ENCODE measurements around the gene PPP6C. TPM values are rescaled to one million over a fixed set of nuclear protein-coding genes. Genes with fewer than 3 reads are reported as not detected.
A peak's percentile ranks its signal among the peaks of the same experiment; 100 is the strongest.

Gene PPP6C
- total and polyA plus RNA-seq, 2 of the 13 experiments (the other 11 are each of a cell fraction or from before 2014, with no cell fraction given) = 18.5 to 20.9 TPM

DNA sequence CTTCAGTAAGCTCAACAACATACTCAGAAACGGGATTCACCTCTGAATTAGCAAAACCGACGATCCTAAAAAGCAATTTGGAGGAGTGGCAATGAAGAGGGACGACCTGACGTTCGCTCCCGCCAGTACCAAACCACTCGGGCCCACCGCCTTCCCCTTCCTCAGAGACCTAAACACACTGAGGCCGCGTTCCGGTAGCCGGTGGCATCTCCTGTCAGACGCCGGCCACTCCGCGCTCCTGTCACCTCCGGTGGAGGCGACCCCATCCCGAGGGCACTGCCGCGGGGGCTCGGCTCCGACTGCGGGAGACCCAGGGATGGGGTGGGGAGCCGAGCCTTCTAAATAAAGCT, 617 bp downstream of the PPP6C start (continued):
- TF ChIP-seq, protein P1, sequence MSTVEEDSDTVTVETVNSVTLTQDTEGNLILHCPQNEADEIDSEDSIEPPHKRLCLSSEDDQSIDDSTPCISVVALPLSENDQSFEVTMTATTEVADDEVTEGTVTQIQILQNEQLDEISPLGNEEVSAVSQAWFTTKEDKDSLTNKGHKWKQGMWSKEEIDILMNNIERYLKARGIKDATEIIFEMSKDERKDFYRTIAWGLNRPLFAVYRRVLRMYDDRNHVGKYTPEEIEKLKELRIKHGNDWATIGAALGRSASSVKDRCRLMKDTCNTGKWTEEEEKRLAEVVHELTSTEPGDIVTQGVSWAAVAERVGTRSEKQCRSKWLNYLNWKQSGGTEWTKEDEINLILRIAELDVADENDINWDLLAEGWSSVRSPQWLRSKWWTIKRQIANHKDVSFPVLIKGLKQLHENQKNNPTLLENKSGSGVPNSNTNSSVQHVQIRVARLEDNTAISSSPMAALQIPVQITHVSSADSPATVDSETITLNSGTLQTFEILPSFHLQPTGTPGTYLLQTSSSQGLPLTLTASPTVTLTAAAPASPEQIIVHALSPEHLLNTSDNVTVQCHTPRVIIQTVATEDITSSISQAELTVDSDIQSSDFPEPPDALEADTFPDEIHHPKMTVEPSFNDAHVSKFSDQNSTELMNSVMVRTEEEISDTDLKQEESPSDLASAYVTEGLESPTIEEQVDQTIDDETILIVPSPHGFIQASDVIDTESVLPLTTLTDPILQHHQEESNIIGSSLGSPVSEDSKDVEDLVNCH (CRISPR knock-in tag; IDR thresholded peaks at IDR 0.05) = no peak
- TF ChIP-seq PREB (CRISPR knock-in tag; IDR thresholded peaks at IDR 0.05) = no peak
- TF ChIP-seq ATF3 (CRISPR knock-in tag; IDR thresholded peaks at IDR 0.05) = no peak
- no peak for TF ChIP-seq ZBTB49 (CRISPR knock-in tag; IDR thresholded peaks at IDR 0.05; ENCODE audit: borderline replicate concordance)
- TF ChIP-seq GLI4 (CRISPR knock-in tag; IDR thresholded peaks at IDR 0.05; ENCODE audit: borderline replicate concordance) = no peak
- TF ChIP-seq ARHGAP35 (CRISPR knock-in tag; IDR thresholded peaks at IDR 0.05; ENCODE audit: borderline replicate concordance) = no peak
- no peak for TF ChIP-seq MYPOP (CRISPR knock-in tag; IDR thresholded peaks at IDR 0.05)
- TF ChIP-seq NR2C2 (CRISPR knock-in tag; IDR thresholded peaks at IDR 0.05; ENCODE audit: borderline replicate concordance) = no peak
- TF ChIP-seq SP1 (IDR thresholded peaks at IDR 0.05) = no peak
- no peak for TF ChIP-seq SP1 (CRISPR knock-in tag; IDR thresholded peaks at IDR 0.05)
- TF ChIP-seq ADNP (CRISPR knock-in tag; IDR thresholded peaks at IDR 0.05) = no peak
- 0 out of 2 replicates have a peak, but pooled peaks have one; percentile 16 for TF ChIP-seq CBFB (CRISPR knock-in tag; IDR thresholded peaks at IDR 0.05)
- TF ChIP-seq GTF2F1 (IDR thresholded peaks at IDR 0.05; ENCODE audit: low read length) = no peak
- TF ChIP-seq ZNF589 (CRISPR knock-in tag; conservative IDR thresholded peaks at IDR 0.05) = no peak
- TF ChIP-seq GMEB1 (CRISPR knock-in tag; IDR thresholded peaks at IDR 0.05; ENCODE audit: borderline replicate concordance) = no peak
- no peak for TF ChIP-seq MTA1 (CRISPR knock-in tag; IDR thresholded peaks at IDR 0.05; ENCODE audit: borderline replicate concordance)
- no peak for TF ChIP-seq ZNF121 (CRISPR knock-in tag; IDR thresholded peaks at IDR 0.05)
- no peak for TF ChIP-seq JARID2 (CRISPR knock-in tag; IDR thresholded peaks at IDR 0.05; ENCODE audit: insufficient replicate concordance)
- no peak for TF ChIP-seq NFRKB (IDR thresholded peaks at IDR 0.05)
- no peak for TF ChIP-seq ZNF24 (IDR thresholded peaks at IDR 0.05)
- TF ChIP-seq ZNF446 (CRISPR knock-in tag; IDR thresholded peaks at IDR 0.05) = 0 out of 2 replicates have a peak, but pooled peaks have one; percentile 54
- no peak for TF ChIP-seq ZSCAN21 (CRISPR knock-in tag; IDR thresholded peaks at IDR 0.05; ENCODE audit: borderline replicate concordance)
